H1 (cell line): ENCODE results near the gene SEC63.
"Not testable (repeated sequence)": the region's sequence is repeated elsewhere in the genome, so short reads cannot be mapped to it uniquely, and the experiment has no call there.

ENCODE experiments used
- PHF8 ChIP-seq: fragments of 200-600 bp; sonication (generic); conservative IDR thresholded peaks from 2 replicates; pipeline ENCODE4 v1.7.1; 2012; ENCODE audit warnings: low read depth, mild to moderate bottlenecking, inconsistent platforms, low read length, moderate library complexity
- SP1 ChIP-seq: IDR thresholded peaks from 2 replicates; pipeline ENCODE4 v1.6.1; 2011; ENCODE audit warnings: low read depth, low read length

GRCh38 chr6:107953858-107954414 is 4.1 kb downstream of the SEC63 start:
- TF ChIP-seq PHF8, SP1: not testable (repeated sequence)
